Measurements from ENCODE around the gene PLSCR4.

GRCh38 chr3:146166415-146166821 is 84.5 kb downstream of the PLSCR4 start:
- no peak for TF ChIP-seq EP300 (IDR thresholded peaks at IDR 0.05)
- TF ChIP-seq, protein P1, sequence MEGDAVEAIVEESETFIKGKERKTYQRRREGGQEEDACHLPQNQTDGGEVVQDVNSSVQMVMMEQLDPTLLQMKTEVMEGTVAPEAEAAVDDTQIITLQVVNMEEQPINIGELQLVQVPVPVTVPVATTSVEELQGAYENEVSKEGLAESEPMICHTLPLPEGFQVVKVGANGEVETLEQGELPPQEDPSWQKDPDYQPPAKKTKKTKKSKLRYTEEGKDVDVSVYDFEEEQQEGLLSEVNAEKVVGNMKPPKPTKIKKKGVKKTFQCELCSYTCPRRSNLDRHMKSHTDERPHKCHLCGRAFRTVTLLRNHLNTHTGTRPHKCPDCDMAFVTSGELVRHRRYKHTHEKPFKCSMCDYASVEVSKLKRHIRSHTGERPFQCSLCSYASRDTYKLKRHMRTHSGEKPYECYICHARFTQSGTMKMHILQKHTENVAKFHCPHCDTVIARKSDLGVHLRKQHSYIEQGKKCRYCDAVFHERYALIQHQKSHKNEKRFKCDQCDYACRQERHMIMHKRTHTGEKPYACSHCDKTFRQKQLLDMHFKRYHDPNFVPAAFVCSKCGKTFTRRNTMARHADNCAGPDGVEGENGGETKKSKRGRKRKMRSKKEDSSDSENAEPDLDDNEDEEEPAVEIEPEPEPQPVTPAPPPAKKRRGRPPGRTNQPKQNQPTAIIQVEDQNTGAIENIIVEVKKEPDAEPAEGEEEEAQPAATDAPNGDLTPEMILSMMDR (IDR thresholded peaks at IDR 0.05), result no peak
- no peak for TF ChIP-seq POLR2AphosphoS5 (IDR thresholded peaks at IDR 0.05)
- no peak for TF ChIP-seq POLR2A (IDR thresholded peaks at IDR 0.05)

Data from suprapubic skin (tissue), 4 donors.